ENCODE measurements around the gene AGBL4.

Gene AGBL4

DNA sequence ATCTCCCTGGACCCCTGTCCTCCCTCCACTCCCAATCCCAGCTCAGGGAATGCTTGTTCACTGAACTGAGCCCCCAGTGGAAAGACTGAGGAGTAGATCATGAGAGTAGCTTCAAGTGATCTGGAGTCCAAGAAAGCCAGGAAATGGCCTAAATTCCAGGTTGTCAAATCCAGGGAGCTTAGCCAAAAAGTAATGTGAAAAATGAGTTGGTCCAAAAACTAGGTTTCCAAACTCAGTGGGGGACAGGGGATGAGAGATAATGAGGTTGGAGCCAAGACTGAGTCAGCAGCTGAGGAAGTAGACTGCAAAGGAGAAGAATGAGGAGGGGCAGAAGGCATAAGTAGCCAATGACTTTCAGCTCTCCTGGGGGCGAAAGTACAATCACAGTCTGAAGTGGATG is 963.0 kb downstream of the AGBL4 start:
- no peaks in the 10 kb centered on the region for H3K36me3 ChIP-seq (ENCODE audit: insufficient read depth, low read length)
- no peaks in the 10 kb centered on the region for H3K79me2 ChIP-seq (ENCODE audit: insufficient read depth, low read length)
- no peaks in the 10 kb centered on the region for H4K20me1 ChIP-seq (ENCODE audit: insufficient read depth, low read length)
- no peaks in the 10 kb centered on the region for H3K4me1 ChIP-seq (ENCODE audit: insufficient read depth, low read length)
- H3K9me3 ChIP-seq (ENCODE audit: insufficient read depth, low read length, severe bottlenecking) = no peaks in the 10 kb centered on the region
- no peak overlapping the region for H3K9ac ChIP-seq (ENCODE audit: low read depth, low read length)
- ATAC-seq (ENCODE audit: insufficient read depth, low read depth) (no peak), DNase-seq (no peak)
- H3K4me3 ChIP-seq (ENCODE audit: low read depth in 1 of 2, low read length in 2 of 2) = no peak overlapping the region
- no peak overlapping the region for H3K4me2 ChIP-seq (ENCODE audit: insufficient read depth, low read length)
- TF ChIP-seq EZH2 (IDR thresholded peaks at IDR 0.05; ENCODE audit: borderline replicate concordance, low read depth, low read length, severe bottlenecking) = no peak
- TF ChIP-seq, protein P1, sequence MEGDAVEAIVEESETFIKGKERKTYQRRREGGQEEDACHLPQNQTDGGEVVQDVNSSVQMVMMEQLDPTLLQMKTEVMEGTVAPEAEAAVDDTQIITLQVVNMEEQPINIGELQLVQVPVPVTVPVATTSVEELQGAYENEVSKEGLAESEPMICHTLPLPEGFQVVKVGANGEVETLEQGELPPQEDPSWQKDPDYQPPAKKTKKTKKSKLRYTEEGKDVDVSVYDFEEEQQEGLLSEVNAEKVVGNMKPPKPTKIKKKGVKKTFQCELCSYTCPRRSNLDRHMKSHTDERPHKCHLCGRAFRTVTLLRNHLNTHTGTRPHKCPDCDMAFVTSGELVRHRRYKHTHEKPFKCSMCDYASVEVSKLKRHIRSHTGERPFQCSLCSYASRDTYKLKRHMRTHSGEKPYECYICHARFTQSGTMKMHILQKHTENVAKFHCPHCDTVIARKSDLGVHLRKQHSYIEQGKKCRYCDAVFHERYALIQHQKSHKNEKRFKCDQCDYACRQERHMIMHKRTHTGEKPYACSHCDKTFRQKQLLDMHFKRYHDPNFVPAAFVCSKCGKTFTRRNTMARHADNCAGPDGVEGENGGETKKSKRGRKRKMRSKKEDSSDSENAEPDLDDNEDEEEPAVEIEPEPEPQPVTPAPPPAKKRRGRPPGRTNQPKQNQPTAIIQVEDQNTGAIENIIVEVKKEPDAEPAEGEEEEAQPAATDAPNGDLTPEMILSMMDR (IDR thresholded peaks at IDR 0.05; ENCODE audit: borderline replicate concordance, extremely low read depth, low read length, poor library complexity, severe bottlenecking) = no peak
- H3K27me3 ChIP-seq (ENCODE audit: insufficient read depth, low read length, poor library complexity) = no peaks in the 10 kb centered on the region
- no peak overlapping the region for H2AFZ ChIP-seq (ENCODE audit: low read depth, low read length)
- no peak overlapping the region for H3K27ac ChIP-seq (ENCODE audit: low read length)

DNA sequence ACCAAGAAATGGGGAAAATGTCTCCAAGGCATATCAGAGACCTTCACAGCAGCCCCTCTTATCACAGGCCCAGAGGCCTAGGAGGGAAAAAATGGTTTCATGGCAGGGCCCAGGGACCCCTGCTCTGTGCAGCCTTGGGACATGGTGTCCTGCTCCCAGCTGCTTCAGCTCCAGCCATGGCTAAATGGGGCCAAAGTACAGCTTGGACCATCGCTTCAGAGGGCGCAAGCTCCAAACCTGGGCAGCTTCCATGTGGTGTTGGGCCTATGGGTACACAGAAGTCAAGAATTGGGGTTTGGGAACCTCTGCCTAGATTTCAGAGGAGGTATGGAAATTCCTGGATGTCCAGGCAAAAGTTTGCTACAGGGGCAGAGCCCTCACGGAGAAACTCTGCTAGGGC is 964.7 kb downstream of the AGBL4 start:
- no peak for DNase-seq
- no peak overlapping the region for H3K27ac ChIP-seq (ENCODE audit: low read length)
- no peak overlapping the region for H3K4me2 ChIP-seq (ENCODE audit: insufficient read depth, low read length)
- H4K20me1 ChIP-seq (ENCODE audit: insufficient read depth, low read length) = no peaks in the 10 kb centered on the region
- H3K4me1 ChIP-seq (ENCODE audit: insufficient read depth, low read length) = no peaks in the 10 kb centered on the region
- H3K9ac ChIP-seq (ENCODE audit: low read depth, low read length) = no peak overlapping the region
- H3K79me2 ChIP-seq (ENCODE audit: insufficient read depth, low read length) = no peaks in the 10 kb centered on the region
- no peaks in the 10 kb centered on the region for H3K36me3 ChIP-seq (ENCODE audit: insufficient read depth, low read length)
- no peak overlapping the region for H2AFZ ChIP-seq (ENCODE audit: low read depth, low read length)
- no peak for ATAC-seq (ENCODE audit: insufficient read depth, low read depth)
- H3K27me3 ChIP-seq (ENCODE audit: insufficient read depth, low read length, poor library complexity) = no peaks in the 10 kb centered on the region
- H3K4me3 ChIP-seq (ENCODE audit: low read depth in 1 of 2, low read length in 2 of 2) = no peak overlapping the region
- TF ChIP-seq, protein P1 (IDR thresholded peaks at IDR 0.05; ENCODE audit: borderline replicate concordance, extremely low read depth, low read length, poor library complexity, severe bottlenecking) = no peak
- no peak for TF ChIP-seq EZH2 (IDR thresholded peaks at IDR 0.05; ENCODE audit: borderline replicate concordance, low read depth, low read length, severe bottlenecking)
- H3K9me3 ChIP-seq (ENCODE audit: insufficient read depth, low read length, severe bottlenecking) = no peaks in the 10 kb centered on the region

DNA sequence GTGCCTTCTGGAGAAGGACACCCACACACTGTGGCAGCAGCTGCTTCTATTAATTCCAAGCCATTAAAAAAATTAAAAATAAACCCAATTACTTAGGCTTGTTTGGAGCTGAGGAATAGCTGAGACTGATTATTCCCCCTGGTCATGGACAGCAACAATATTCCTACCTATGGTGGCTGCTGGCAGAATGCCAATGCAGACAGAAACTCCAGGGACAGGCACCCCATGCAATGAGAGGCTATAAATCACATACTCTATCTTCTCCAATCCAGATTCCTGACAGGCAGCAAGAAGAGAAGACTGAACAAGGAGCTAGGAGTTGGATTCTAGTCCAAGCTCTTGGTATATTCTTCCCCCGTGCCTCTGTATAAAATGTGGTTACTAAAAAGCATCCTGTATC is 971.7 kb downstream of the AGBL4 start:
- no peaks in the 10 kb centered on the region for H4K20me1 ChIP-seq (ENCODE audit: insufficient read depth, low read length)
- H3K9ac ChIP-seq (ENCODE audit: low read depth, low read length) = no peak overlapping the region

More for the DNA sequence above, 971.7 kb downstream of the AGBL4 start:
- no peaks in the 10 kb centered on the region for H3K79me2 ChIP-seq (ENCODE audit: insufficient read depth, low read length)
- no peaks in the 10 kb centered on the region for H3K36me3 ChIP-seq (ENCODE audit: insufficient read depth, low read length)
- TF ChIP-seq, protein P1 (IDR thresholded peaks at IDR 0.05; ENCODE audit: borderline replicate concordance, extremely low read depth, low read length, poor library complexity, severe bottlenecking) = no peak
- no peak for TF ChIP-seq EZH2 (IDR thresholded peaks at IDR 0.05; ENCODE audit: borderline replicate concordance, low read depth, low read length, severe bottlenecking)
- no peak overlapping the region for H3K4me2 ChIP-seq (ENCODE audit: insufficient read depth, low read length)
- DNase-seq = no peak
- H3K4me3 ChIP-seq (ENCODE audit: low read depth in 1 of 2, low read length in 2 of 2) = no peak overlapping the region
- no peak overlapping the region for H2AFZ ChIP-seq (ENCODE audit: low read depth, low read length)
- no peaks in the 10 kb centered on the region for H3K9me3 ChIP-seq (ENCODE audit: insufficient read depth, low read length, severe bottlenecking)
- no peak overlapping the region for H3K27ac ChIP-seq (ENCODE audit: low read length)
- H3K27me3 ChIP-seq (ENCODE audit: insufficient read depth, low read length, poor library complexity) = no peaks in the 10 kb centered on the region
- H3K4me1 ChIP-seq (ENCODE audit: insufficient read depth, low read length) = no peaks in the 10 kb centered on the region
- no peak for ATAC-seq (ENCODE audit: insufficient read depth, low read depth)
